HepG2 (cell line): ENCODE results near the gene PRSS22. TPM values are rescaled to one million over a fixed set of nuclear protein-coding genes. Genes with fewer than 3 reads are reported as not detected.

Experiments
- ARID5B ChIP-seq: IDR thresholded peaks from 2 replicates; pipeline ENCODE4 v1.4.0; 2020; ENCODE audit warnings: mild to moderate bottlenecking, missing genetic modification reagents
- HNF1A ChIP-seq, 2 experiments: sonication (generic) in 1 of 2; formaldehyde crosslinking in 1 of 2; IDR thresholded peaks; 2 replicates each; pipeline versions ENCODE4 v1.4.0 to v1.6.1; 2016 to 2020; ENCODE audit warnings: borderline replicate concordance in 1 of 2, low read depth in 1 of 2, mild to moderate bottlenecking in 1 of 2, missing genetic modification reagents in 1 of 2
- IKZF5 ChIP-seq: IDR thresholded peaks from 2 replicates; pipeline ENCODE4 v1.6.1; 2018; ENCODE audit warnings: missing genetic modification reagents, mild to moderate bottlenecking, missing compliant biosample characterization
- KLF11 ChIP-seq: IDR thresholded peaks from 2 replicates; pipeline ENCODE4 v1.6.1; 2016; ENCODE audit warnings: missing compliant biosample characterization
- SETDB1 ChIP-seq: sonication (generic); formaldehyde crosslinking; IDR thresholded peaks from 2 replicates; pipeline ENCODE4 v1.5.1; 2020; ENCODE audit warnings: missing genetic modification reagents, mild to moderate bottlenecking, borderline replicate concordance
- SP1 ChIP-seq, 2 experiments: fragments of 450-650 bp in 1 of 2; sonication (generic) in 1 of 2; formaldehyde crosslinking in 1 of 2; IDR thresholded peaks; 2 replicates each; pipeline versions ENCODE4 v1.4.0 to v1.6.1; 2016 to 2020; ENCODE audit warnings: missing genetic modification reagents in 1 of 2
- SPEN ChIP-seq: sonication (generic); formaldehyde crosslinking; IDR thresholded peaks from 2 replicates; pipeline ENCODE4 v1.5.1; 2020; ENCODE audit warnings: low read depth, mild to moderate bottlenecking, missing genetic modification reagents
- TIGD3 ChIP-seq: sonication (generic); formaldehyde crosslinking; IDR thresholded peaks from 2 replicates; pipeline ENCODE4 v1.5.1; 2020; ENCODE audit warnings: mild to moderate bottlenecking, missing genetic modification reagents, borderline replicate concordance
- ZBTB7A ChIP-seq: sonication (generic); formaldehyde crosslinking; IDR thresholded peaks from 2 replicates; pipeline ENCODE4 v1.8.0; 2022; ENCODE audit warnings: mild to moderate bottlenecking, missing genetic modification reagents
- ZNF34 ChIP-seq: sonication (generic); formaldehyde crosslinking; IDR thresholded peaks from 2 replicates; pipeline ENCODE4 v1.4.0; 2020; ENCODE audit warnings: mild to moderate bottlenecking, missing genetic modification reagents, borderline replicate concordance
- ZNF574 ChIP-seq: sonication (generic); formaldehyde crosslinking; IDR thresholded peaks from 2 replicates; pipeline ENCODE4 v1.4.0; 2020; ENCODE audit warnings: missing genetic modification reagents
- ZNF724P ChIP-seq: sonication (generic); formaldehyde crosslinking; IDR thresholded peaks from 2 replicates; pipeline ENCODE4 v1.8.0; 2022; ENCODE audit warnings: missing genetic modification reagents, borderline replicate concordance
- ZNF777 ChIP-seq: sonication (generic); formaldehyde crosslinking; IDR thresholded peaks from 2 replicates; pipeline ENCODE4 v1.4.0; 2020; ENCODE audit warnings: missing genetic modification reagents
- polyA plus RNA-seq, 8 experiments: library from polyadenylated mRNA; depleted of rRNA in 3 of 8; stranded (reverse) in 7 of 8; unstranded in 1 of 8; fragments of >200 nt; fragmentation: Illumina TruSeq in 4 of 8; extraction: Trizol in 4 of 8; gene quantifications; 2 replicates each; pipeline versions ENCODE4 v1.2.1 to v1.2.3, GENCODE V29; 2011 to 2016; ENCODE audit warnings: low read depth in 4 of 8, missing spikeins in 1 of 8, mixed read lengths in 1 of 8; ENCODE audit not compliant: insufficient read depth in 1 of 8
- total RNA-seq, 5 experiments: library from RNA; depleted of rRNA; stranded (reverse); fragments of >200 nt; fragmentation: Illumina TruSeq; extraction: Trizol; gene quantifications; 2 replicates each; pipeline ENCODE4 v1.2.3, GENCODE V29; 2016; ENCODE audit warnings: low read depth in 1 of 5

PRSS22 gene
- total and polyA plus RNA-seq, 2 of the 13 experiments (the other 11 are each of a cell fraction or from before 2014, with no cell fraction given) = 0.24 to 0.32 TPM

GRCh38 chr16:2882650-2883457 is 24.9 kb upstream of the PRSS22 start, which contains the start of gene FLYWCH2 (continued):
- TF ChIP-seq ZNF574 (CRISPR knock-in tag) = peak; percentile 58
- TF ChIP-seq ZBTB7A (CRISPR knock-in tag) = peak; percentile 72; the same call in 1 of the 2 replicates
- TF ChIP-seq SPEN = no peak; the same call in 1 of the 2 replicates
- TF ChIP-seq ARID5B = 0 out of 2 replicates have a peak, but pooled peaks have one; percentile 19
- peak; percentile 72; the same call in 1 of the 2 replicates for TF ChIP-seq IKZF5
- TF ChIP-seq TIGD3 = no peak
- peak; percentile 93 for TF ChIP-seq ZNF777 (CRISPR knock-in tag)
- TF ChIP-seq ZNF724P (CRISPR knock-in tag) = 0 out of 2 replicates have a peak, but pooled peaks have one; percentile 8
- TF ChIP-seq KLF11 (CRISPR knock-in tag) = no peak
- no peak for TF ChIP-seq HNF1A (IDR thresholded peaks at IDR 0.05; ENCODE audit: low read depth)
- peak; percentile 49; the same call in 1 of the 2 replicates for TF ChIP-seq HNF1A (CRISPR knock-in tag; IDR thresholded peaks at IDR 0.05; ENCODE audit: borderline replicate concordance)
- TF ChIP-seq ZNF34 (CRISPR knock-in tag) = peak; percentile 97; the same call in 1 of the 2 replicates
- no peak for TF ChIP-seq SP1 (IDR thresholded peaks at IDR 0.05)
- peak; percentile 70 for TF ChIP-seq SP1 (CRISPR knock-in tag; IDR thresholded peaks at IDR 0.05)
- no peak for TF ChIP-seq SETDB1
